GM12801 (cell line): Measurements from ENCODE around the gene DES.

ENCODE experiments used
- TF ChIP-seq, protein P1 (sequence below): IDR thresholded peaks from one replicate; pipeline ENCODE4 v1.5.1; 2011; ENCODE audit warnings: control low read depth; ENCODE audit not compliant: insufficient read length; ENCODE audit errors: extremely low read depth

The DES gene

DNA sequence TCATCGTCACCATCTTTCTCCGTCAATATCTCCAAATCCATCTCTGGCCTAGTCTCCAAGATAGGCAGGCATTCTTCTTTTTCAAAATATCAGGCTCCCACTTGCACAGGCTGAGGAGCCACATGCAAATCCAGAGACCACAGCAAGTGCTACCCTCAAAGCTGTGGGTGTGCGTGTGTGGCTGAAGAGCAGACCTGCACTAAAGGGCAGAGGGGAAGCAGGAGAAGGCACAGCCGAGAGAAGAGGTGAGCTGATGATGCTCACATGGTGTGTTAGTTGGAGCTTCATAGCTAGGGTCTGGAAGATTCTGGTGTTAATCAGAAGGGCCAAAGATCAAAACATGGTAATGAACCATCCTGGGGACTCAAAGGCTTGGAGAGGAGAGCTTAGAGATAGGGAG lies 20.3 kb downstream of the DES start:
- TF ChIP-seq, protein P1, sequence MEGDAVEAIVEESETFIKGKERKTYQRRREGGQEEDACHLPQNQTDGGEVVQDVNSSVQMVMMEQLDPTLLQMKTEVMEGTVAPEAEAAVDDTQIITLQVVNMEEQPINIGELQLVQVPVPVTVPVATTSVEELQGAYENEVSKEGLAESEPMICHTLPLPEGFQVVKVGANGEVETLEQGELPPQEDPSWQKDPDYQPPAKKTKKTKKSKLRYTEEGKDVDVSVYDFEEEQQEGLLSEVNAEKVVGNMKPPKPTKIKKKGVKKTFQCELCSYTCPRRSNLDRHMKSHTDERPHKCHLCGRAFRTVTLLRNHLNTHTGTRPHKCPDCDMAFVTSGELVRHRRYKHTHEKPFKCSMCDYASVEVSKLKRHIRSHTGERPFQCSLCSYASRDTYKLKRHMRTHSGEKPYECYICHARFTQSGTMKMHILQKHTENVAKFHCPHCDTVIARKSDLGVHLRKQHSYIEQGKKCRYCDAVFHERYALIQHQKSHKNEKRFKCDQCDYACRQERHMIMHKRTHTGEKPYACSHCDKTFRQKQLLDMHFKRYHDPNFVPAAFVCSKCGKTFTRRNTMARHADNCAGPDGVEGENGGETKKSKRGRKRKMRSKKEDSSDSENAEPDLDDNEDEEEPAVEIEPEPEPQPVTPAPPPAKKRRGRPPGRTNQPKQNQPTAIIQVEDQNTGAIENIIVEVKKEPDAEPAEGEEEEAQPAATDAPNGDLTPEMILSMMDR = no peak

DNA sequence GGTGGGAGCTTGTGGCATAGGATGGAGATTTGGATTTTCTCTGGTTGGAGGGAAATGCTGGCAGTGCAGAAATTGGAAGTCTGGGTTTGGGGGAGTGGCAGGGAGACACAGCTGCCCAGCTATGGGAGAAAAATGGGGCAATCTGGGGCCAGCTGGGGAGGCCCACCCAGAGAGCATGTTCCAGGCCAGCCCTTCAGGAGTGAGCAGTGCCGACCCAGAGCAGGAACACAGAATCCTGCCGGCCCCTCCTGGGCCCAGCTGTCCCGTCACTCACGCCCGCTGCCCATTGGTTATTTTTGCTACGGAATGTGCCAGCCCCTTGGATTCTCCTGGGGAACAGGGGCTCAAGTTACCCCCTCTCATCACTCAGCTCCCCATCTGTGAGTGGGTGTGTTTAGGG lies 21.3 kb downstream of the DES start:
- TF ChIP-seq, protein P1 = no peak

DNA sequence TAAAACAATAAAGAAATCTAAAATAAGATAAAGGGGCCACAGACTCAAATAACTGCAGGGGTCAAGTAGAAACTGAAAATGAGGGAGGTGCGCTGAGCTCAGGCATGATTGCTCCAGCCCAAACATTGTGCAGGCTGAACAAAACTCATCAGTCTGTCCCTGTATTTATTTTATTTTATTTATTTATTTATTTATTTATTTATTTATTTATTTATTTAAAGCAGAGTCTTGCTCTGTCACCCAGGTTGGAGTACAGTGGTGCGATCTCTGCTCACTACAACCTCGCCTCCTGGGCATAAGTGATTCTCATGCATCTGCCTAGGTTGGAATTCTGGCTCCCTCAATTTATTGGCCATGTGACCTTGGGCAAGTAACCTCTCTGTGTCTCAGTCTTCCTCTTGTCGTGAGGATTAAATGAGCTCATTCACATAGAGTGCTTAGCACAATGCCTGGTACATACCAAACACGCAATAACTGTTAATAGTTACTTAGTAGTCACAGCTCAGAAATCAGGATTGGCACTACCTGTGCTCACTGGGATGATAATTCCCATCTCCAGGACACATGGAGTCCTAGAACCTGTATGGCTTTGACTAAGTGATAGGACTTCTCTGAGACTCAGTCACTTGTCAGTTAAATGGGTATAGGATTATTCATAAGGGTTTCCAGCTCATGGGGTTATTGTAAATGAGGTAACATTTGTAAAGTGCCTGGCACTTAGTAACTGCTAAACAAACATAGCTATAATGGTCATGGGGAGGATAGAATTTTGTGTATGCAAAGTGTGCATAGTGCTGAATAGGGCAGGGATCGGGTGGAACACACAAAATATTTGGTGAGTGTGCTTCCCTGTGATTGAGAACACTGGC lies 22.4 kb downstream of the DES start:
- TF ChIP-seq, protein P1 = no peak

DNA sequence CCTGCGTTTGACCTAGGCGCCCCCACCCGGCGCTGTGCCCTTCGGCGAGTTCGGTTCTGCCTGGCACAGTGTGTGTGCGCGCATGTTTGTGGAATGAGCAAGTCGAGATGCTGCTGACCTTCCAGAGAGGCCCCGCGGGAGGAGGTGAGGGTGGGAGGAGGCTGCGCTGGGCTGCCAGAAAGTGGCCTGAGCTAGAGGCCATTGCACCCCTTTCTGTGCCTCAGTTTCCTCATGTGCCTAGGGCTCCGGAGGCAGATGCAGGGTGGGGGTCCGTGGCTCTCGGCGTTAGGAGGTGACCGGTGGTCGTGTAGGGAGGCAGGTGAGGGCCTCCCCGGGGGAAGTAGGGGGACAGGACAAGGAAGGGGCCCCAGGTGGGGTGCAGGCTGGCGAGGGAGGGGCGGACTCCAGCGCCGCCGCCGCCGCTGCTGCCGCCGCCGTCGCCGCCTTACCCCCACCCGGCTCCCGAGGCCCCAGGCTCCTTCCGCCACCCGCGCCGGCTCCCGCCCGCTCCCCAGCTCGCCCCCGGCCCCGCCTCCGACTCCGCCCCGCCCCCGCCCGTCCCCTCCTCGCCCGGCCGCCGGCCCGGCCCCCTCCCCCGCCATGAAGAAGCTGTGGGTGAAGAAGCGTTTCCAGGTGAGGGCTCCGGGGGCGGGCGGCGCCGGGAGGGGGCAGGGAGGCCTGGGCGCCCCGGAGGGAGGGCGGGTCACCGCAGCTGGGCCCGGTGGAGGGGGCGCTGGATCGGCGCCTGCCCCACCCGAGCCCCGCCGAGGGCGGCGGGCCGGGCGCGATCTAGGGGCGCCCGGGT lies 23.5 kb downstream of the DES start:
- TF ChIP-seq, protein P1 = no peak

DNA sequence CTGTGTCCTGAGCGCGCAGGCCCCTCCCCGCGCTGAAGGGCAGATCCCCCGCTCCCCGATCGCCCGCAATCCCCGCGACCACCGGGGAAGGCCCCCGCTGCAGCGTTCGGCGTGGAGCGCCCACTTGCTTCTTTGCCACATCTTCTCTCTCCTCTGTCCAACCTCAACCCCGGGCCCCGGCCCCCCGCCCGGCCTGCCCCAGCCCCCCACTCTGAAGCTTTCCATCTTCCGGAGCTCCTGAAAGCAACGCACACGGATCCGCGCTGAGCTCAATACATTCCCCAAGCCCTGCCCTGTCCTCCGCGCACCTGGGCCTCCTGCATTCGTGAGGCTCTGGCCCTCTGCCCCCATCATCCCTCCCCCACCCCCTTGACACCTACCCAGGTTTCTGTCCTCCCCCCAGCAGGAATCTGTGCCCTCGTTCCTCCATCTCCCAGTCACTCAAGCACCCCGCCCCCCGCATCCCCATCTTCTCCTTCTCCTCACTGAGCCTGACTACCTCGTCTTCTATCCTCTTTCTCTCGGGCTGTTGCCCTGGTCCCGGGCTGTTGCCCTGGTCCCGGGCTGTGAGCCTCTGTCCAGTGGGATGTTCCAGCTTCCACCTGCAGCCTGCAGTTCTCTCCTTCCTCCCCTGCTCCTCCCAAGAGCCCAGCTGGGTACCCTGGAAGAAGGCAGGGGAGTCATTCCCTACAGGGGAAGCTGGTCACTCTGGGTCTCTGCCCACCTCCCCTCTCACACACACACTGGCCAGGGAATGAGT lies 24.3 kb downstream of the DES start:
- TF ChIP-seq, protein P1 = no peak

DNA sequence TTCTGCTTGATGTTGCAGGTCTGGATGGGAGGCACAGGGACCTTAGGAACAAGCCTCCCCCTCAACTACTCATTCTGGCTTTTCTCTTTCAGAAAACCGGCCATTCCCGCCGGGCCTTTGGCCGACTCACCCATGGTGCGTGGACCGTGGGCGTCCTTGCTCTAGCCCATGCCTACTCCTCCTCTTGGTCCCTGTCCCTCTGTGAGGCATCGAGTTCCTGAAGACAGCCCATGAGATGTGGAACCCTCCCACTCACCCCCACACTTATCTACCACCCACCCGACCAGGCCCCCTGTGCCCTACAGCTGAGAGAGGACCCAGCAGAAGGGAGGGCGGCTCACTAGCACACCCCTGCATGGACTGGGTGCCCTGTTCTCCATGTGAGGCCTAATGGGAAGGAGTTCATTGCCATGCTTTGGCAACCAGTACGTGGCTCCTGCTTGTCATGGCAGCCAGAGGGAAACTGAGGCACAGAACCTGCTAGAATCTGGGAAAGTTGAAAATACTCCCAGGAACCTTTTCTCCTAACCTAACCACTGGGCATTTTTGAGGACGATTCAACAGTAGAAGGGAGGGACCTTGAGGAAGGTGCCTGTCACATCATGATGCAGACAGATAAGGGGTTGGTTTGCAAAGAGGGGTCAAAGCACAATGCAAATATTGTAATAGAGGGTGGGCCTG lies 25.0 kb downstream of the DES start:
- TF ChIP-seq, protein P1 = no peak
